ENCODE data around the gene SERPINA9.

SERPINA9 gene

GRCh38 chr14:94466706-94467370 is 9.2 kb downstream of the SERPINA9 start:
- TF ChIP-seq, protein P1, sequence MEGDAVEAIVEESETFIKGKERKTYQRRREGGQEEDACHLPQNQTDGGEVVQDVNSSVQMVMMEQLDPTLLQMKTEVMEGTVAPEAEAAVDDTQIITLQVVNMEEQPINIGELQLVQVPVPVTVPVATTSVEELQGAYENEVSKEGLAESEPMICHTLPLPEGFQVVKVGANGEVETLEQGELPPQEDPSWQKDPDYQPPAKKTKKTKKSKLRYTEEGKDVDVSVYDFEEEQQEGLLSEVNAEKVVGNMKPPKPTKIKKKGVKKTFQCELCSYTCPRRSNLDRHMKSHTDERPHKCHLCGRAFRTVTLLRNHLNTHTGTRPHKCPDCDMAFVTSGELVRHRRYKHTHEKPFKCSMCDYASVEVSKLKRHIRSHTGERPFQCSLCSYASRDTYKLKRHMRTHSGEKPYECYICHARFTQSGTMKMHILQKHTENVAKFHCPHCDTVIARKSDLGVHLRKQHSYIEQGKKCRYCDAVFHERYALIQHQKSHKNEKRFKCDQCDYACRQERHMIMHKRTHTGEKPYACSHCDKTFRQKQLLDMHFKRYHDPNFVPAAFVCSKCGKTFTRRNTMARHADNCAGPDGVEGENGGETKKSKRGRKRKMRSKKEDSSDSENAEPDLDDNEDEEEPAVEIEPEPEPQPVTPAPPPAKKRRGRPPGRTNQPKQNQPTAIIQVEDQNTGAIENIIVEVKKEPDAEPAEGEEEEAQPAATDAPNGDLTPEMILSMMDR (IDR thresholded peaks at IDR 0.05; ENCODE audit: low read depth, low read length): no peak
- no peak for DNase-seq (ENCODE audit: low read depth in 2 of 2)
- no peak overlapping the region for H3K4me3 ChIP-seq (replicated peaks in 1 of 2; ENCODE audit: low read depth in 2 of 2, low read length in 2 of 2)

- no peak overlapping the region for H3K4me3 ChIP-seq (replicated peaks in 1 of 2; ENCODE audit: low read depth in 2 of 2, low read length in 2 of 2)
- TF ChIP-seq, protein P1 (IDR thresholded peaks at IDR 0.05; ENCODE audit: low read depth, low read length): no peak
- DNase-seq (ENCODE audit: low read depth in 2 of 2): no peak
These were observed 11.0 kb downstream of the SERPINA9 start for GRCh38 chr14:94465042-94465441.

DNA sequence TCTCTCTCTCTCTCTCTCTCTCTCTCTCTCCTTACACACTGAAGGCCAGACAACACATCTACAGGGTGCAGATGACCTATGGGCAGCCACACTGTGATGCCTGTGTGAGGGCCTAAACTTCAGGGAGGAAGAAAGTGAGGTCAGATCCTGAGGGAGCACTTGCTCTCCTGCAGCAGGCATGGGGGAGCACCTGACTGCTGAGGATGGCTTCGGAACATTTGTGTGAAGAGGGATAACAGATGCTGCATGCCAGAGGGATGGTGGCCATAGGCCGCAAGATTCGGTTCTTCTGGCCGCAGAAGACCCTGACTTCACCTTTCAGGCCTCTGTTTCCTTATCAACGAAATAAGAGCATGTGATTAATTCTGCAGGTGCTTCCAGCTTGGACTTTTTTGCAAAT is 11.7 kb downstream of the SERPINA9 start:
- TF ChIP-seq, protein P1 (IDR thresholded peaks at IDR 0.05; ENCODE audit: low read depth, low read length): no peak
- no peak for DNase-seq (ENCODE audit: low read depth in 2 of 2)
- no peak overlapping the region for H3K4me3 ChIP-seq (replicated peaks in 1 of 2; ENCODE audit: low read depth in 2 of 2, low read length in 2 of 2)

DNA sequence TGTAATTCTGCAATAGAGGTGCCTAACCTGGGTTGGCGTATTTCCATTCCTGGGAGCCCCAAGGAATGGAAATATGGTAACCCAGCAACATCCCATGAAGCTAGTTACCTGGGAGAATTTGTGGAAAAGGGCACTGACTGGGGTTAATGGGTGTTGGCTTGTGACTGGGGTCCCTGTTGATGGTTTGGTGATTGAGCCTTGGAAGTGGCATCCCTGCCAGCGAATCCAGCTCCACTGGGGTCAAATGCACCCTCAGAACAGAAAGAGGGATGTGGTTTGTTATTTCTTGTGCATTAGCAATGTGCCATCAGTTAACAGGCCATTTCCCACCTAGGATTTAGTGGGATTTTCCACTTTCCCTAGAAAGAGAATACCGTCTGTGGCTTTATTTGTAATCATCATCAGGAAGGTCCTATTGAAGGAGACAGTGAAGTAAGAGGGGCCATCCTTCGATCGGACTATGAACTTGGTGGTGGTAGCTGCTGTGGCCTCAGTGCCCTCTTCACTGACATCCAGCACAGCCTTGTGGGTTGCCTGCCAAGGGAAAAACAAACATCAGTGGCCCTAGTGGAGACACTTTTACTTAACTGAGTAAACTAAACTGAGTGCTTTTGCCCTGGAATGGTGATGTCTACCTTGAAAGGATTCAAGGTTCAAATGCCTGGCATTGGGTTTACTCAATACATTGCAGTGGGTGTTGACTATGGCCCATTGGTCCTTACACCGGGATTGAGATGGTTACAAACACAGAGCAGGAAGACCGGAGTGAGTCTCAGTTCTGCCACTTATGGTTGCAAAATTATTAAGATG is 13.0 kb downstream of the SERPINA9 start:
- DNase-seq (ENCODE audit: low read depth in 2 of 2): no peak
- TF ChIP-seq, protein P1 (IDR thresholded peaks at IDR 0.05; ENCODE audit: low read depth, low read length): no peak
- no peak overlapping the region for H3K4me3 ChIP-seq (replicated peaks in 1 of 2; ENCODE audit: low read depth in 2 of 2, low read length in 2 of 2)

GRCh38 chr14:94462219-94462551 is 13.8 kb downstream of the SERPINA9 start:
- no peak for DNase-seq (ENCODE audit: low read depth in 2 of 2)
- TF ChIP-seq, protein P1 (IDR thresholded peaks at IDR 0.05; ENCODE audit: low read depth, low read length): no peak
- H3K4me3 ChIP-seq (replicated peaks in 1 of 2; ENCODE audit: low read depth in 2 of 2, low read length in 2 of 2): no peak overlapping the region

- TF ChIP-seq, protein P1 (IDR thresholded peaks at IDR 0.05; ENCODE audit: low read depth, low read length): no peak
- DNase-seq (ENCODE audit: low read depth in 2 of 2): no peak
- H3K4me3 ChIP-seq (replicated peaks in 1 of 2; ENCODE audit: low read depth in 2 of 2, low read length in 2 of 2): no peak overlapping the region
These were observed 14.3 kb downstream of the SERPINA9 start for GRCh38 chr14:94461526-94462218.
